ENCODE measurements around the gene DPF1. TPM values are rescaled to one million over a fixed set of nuclear protein-coding genes. Genes with fewer than 3 reads are reported as not detected.

Gene DPF1
- total RNA-seq: 2.1 to 4.8 TPM (median 2.4 TPM) in 3 replicates
- long read RNA-seq, partial matches to known transcripts: 0 of 3 reads
- long read RNA-seq, other reads (novel, unspliced or antisense): 2 of 3 reads

DNA sequence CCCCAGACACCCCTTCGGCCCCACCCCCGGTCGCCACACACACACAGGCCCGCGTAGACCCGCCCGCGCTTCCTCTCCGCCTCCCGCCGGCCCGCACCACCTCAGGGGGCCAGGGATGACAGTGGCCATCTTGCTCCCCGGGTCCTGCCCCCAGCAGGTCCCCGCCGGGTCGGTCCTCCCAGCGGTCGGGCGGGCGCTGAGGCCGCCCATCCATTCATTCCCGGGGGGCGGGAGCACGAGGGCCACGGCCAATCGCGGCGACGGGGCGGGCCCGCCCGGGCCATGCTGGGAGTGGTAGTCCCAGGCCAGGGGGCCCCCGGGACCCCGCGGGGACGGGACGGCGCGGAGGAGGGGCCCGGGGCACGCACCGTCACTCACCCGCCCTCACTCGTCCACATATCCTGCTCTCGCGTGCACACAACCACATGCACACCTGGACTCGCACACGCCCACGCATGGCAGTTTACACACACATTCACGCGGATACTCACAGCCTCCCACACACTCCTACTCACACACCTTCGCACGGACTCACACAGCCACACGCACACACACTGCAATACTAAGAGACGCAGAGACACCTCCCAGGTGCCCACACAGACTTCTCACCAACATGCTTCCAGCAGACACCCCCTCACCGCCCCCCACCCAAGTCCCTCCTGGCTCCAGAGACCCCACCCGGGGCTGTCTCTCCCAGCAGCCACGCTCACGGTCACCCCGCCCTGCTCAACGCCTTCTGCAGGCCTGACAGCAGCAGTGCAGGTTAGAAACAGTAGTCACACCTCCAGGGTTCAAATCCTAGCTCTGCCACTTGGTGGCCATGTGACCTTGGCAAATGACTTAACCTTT, at the start of gene DPF1:
DPF1 (minus strand) TSS at position 209 of the 849 bp plus-strand sequence; CDS start at position 129, 80 bp downstream.
- H3K9me3 Mint-ChIP-seq (ENCODE audit: low read depth): no peaks in the 10 kb centered on the region
- H3K4me3 Mint-ChIP-seq (ENCODE audit: unreplicated experiment): peak within 1 kb of the TSS; percentile 80
- H3K27me3 Mint-ChIP-seq (ENCODE audit: low read depth): no peaks in the 10 kb centered on the region
- TF ChIP-seq, protein P1, sequence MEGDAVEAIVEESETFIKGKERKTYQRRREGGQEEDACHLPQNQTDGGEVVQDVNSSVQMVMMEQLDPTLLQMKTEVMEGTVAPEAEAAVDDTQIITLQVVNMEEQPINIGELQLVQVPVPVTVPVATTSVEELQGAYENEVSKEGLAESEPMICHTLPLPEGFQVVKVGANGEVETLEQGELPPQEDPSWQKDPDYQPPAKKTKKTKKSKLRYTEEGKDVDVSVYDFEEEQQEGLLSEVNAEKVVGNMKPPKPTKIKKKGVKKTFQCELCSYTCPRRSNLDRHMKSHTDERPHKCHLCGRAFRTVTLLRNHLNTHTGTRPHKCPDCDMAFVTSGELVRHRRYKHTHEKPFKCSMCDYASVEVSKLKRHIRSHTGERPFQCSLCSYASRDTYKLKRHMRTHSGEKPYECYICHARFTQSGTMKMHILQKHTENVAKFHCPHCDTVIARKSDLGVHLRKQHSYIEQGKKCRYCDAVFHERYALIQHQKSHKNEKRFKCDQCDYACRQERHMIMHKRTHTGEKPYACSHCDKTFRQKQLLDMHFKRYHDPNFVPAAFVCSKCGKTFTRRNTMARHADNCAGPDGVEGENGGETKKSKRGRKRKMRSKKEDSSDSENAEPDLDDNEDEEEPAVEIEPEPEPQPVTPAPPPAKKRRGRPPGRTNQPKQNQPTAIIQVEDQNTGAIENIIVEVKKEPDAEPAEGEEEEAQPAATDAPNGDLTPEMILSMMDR (IDR thresholded peaks at IDR 0.05): peak; percentile 52
- H3K27ac Mint-ChIP-seq (ENCODE audit: unreplicated experiment): peak within 1 kb of the TSS; percentile 56
- H3K36me3 Mint-ChIP-seq (ENCODE audit: low read depth): peaks cover 4% of the 10 kb centered on the region
- no peak for DNase-seq (ENCODE audit: low spot score)
- H3K4me1 Mint-ChIP-seq (ENCODE audit: low read depth): peaks cover 21% of the 10 kb centered on the region

DNA sequence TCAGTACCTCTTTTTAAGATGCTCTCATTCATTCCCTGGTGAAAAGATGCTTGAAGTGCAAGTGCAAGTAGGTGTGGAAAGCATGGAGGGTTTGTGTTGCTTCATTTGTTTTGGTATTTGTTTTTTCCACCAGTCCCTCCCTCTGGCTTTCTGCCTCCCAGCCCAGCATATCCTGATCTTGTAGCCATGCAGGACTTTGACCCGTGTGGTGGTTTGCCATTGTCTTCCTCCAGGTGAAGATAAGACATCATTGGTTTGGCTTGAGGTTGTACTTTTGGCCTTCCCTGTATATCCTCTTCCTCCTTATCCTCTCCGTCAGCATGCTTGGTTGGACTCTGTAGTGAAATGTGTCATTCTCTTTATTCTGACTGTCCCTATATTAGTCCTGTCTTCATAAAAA, 49.5 kb upstream of the DPF1 start:
- no peaks in the 10 kb centered on the region for H3K36me3 Mint-ChIP-seq (ENCODE audit: low read depth)
- H3K27ac Mint-ChIP-seq (ENCODE audit: unreplicated experiment): no peak overlapping the region
- no peaks in the 10 kb centered on the region for H3K27me3 Mint-ChIP-seq (ENCODE audit: low read depth)
- no peak for DNase-seq (ENCODE audit: low spot score)
- no peaks in the 10 kb centered on the region for H3K9me3 Mint-ChIP-seq (ENCODE audit: low read depth)
- no peak overlapping the region for H3K4me3 Mint-ChIP-seq (ENCODE audit: unreplicated experiment)
- H3K4me1 Mint-ChIP-seq (ENCODE audit: low read depth): peaks cover 45% of the 10 kb centered on the region
- TF ChIP-seq, protein P1 (IDR thresholded peaks at IDR 0.05): no peak

DNA sequence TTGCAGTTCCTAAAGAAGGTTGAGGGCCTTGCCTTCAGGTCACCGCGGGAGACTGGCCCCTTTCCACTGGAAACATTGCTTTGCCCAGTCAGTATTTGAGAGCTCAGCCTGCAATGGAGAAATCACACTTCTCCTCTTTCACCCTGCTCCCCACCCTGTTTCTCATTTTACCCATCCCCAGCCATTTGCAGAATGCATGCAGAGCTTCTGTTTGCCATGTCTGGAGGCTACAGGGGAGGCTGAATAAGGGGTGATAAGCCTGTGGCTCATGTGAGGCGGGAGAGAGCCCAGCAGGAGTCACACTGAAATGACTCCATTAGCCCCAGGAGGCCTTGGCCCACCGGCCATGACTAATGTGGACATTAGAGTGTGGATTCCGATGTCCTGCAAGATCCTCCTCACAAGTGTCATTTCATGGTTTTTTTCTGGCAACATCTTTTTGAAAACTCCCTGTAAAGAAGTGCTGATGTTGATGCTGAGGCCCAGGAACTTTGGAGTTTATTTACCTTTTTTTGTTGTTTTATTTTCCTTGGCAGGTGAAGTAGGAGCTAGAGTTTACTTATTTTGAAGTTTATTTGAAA, 46.7 kb upstream of the DPF1 start:
- H3K9me3 Mint-ChIP-seq (ENCODE audit: low read depth): no peaks in the 10 kb centered on the region
- TF ChIP-seq, protein P1 (IDR thresholded peaks at IDR 0.05): no peak
- H3K27ac Mint-ChIP-seq (ENCODE audit: unreplicated experiment): peak overlapping the region; percentile 77
- DNase-seq (ENCODE audit: low spot score): no peak
- no peaks in the 10 kb centered on the region for H3K36me3 Mint-ChIP-seq (ENCODE audit: low read depth)
- no peak overlapping the region for H3K4me3 Mint-ChIP-seq (ENCODE audit: unreplicated experiment)
- peaks cover 46% of the 10 kb centered on the region for H3K4me1 Mint-ChIP-seq (ENCODE audit: low read depth)
- H3K27me3 Mint-ChIP-seq (ENCODE audit: low read depth): no peaks in the 10 kb centered on the region

DNA sequence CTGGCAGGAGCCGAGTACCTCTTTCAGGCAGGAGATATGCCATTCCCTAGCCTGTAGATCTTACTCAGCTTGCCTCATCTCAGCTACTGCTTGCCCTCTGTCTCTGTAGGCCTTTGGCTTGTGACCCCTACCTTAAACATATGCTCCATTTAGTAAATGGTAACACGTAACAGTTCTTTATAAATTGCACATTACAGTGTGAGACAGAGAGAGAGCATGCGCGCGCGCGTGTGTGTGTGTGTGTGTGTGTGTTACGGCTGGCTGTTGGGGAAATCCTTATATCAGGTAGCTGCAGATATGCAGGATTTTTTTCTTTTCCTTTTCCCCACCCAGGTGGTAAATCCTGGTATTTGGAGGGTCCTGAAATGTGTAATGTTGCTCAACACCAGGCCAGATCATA, 44.5 kb upstream of the DPF1 start:
- Mint-ChIP-seq H3K4me1 (ENCODE audit: low read depth) (peaks cover 52% of the 10 kb centered on the region), H3K36me3 (ENCODE audit: low read depth) (no peaks in the 10 kb centered on the region), H3K9me3 (ENCODE audit: low read depth) (no peaks in the 10 kb centered on the region), H3K27me3 (ENCODE audit: low read depth) (no peaks in the 10 kb centered on the region), H3K27ac (ENCODE audit: unreplicated experiment) (no peak overlapping the region), H3K4me3 (ENCODE audit: unreplicated experiment) (no peak overlapping the region)
- DNase-seq (ENCODE audit: low spot score): no peak
- TF ChIP-seq, protein P1 (IDR thresholded peaks at IDR 0.05): no peak

DNA sequence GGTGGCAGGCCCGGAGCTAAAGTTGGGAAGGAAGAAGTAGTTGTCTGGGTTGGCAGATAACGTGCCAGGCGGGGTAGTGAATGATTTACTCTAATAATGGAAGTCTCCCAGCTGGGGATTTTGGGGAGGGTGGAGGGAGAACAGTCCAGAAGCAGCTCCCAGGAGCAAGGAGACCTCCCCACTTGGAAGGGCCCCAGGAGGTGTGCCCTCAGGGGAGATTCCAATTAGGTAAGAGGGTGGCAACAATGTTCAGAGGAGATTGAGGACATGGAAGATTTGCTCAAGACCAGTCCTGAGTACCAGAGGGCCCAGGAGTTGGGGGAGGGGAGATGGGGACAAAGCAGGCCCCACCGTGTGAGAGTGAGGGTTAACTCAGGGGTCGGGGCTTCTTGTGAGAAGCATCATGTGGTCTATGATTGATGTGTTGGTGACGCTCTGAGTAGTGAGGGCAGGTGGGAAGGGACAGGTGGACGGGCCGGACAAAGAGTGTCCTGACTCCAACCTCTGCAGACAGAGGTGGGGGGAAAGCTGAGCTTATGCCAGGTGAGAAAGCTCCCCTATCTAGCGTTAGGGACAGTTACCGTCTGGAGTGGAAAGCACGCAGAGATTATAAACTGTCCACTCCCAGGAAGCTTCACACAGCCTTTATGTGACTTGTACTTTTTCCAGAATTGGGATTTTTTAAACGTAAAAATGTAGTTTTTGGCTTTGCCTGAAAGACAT, 43.9 kb upstream of the DPF1 start:
- no peak for DNase-seq (ENCODE audit: low spot score)
- Mint-ChIP-seq H3K36me3 (ENCODE audit: low read depth) (no peaks in the 10 kb centered on the region), H3K4me3 (ENCODE audit: unreplicated experiment) (no peak overlapping the region), H3K4me1 (ENCODE audit: low read depth) (peaks cover 55% of the 10 kb centered on the region), H3K27ac (ENCODE audit: unreplicated experiment) (no peak overlapping the region), H3K9me3 (ENCODE audit: low read depth) (no peaks in the 10 kb centered on the region), H3K27me3 (ENCODE audit: low read depth) (no peaks in the 10 kb centered on the region)
- TF ChIP-seq, protein P1 (IDR thresholded peaks at IDR 0.05): no peak
